CD8-positive, alpha-beta memory T cell (primary cell): ENCODE measurements around the gene PATZ1. TPM values are rescaled to one million over a fixed set of nuclear protein-coding genes. Genes with fewer than 3 reads are reported as not detected.
"Not testable (repeated sequence)": the region's sequence is repeated elsewhere in the genome, so short reads cannot be mapped to it uniquely, and the experiment has no call there.

ENCODE experiments used
- CTCF ChIA-PET: fragments of 350-600 bp; sonication (Branson Sonifier 250); formaldehyde crosslinking; loops from one replicate; lab custom pipeline; 2021; ENCODE audit warnings: antibody characterized with exemption; lab: Charles Lee
- POLR2A ChIA-PET: fragments of 350-600 bp; sonication (Branson Sonifier 250); formaldehyde crosslinking; loops from one replicate; lab custom pipeline; 2021; ENCODE audit warnings: antibody characterized with exemption; lab: Charles Lee
- DNase-seq, 5 donors: peaks; one replicate each; pipeline versions ENCODE4 v3.0.0 to v3.0.0-alpha.2; 2020 to 2022; ENCODE audit warnings: mixed read lengths in 1 of 5
- H3K27ac ChIP-seq: one replicate; pipeline ENCODE4 v1.7.0; 2013; ENCODE audit warnings: low read depth, mild to moderate bottlenecking, low read length, moderate library complexity
- H3K27me3 ChIP-seq: 2 replicates; pipeline ENCODE4 v1.7.0; 2013; ENCODE audit warnings: low read length, mild to moderate bottlenecking; ENCODE audit not compliant: insufficient read depth, poor library complexity, severe bottlenecking
- H3K36me3 ChIP-seq: 2 replicates; pipeline ENCODE4 v1.7.0; 2013; ENCODE audit warnings: mild to moderate bottlenecking, low read length, moderate library complexity; ENCODE audit not compliant: insufficient read depth
- H3K4me1 ChIP-seq: 2 replicates; pipeline ENCODE4 v1.7.0; 2013; ENCODE audit warnings: mild to moderate bottlenecking, low read length, moderate library complexity; ENCODE audit not compliant: insufficient read depth
- H3K4me3 ChIP-seq: 2 replicates; pipeline ENCODE4 v1.7.0; 2013; ENCODE audit warnings: mild to moderate bottlenecking, low read length
- H3K9me3 ChIP-seq: 2 replicates; pipeline ENCODE4 v1.7.0; 2013; ENCODE audit warnings: mild to moderate bottlenecking, low read length
- H3K27ac Mint-ChIP-seq, 8 donors: one replicate each; pipeline ENCODE4 v1.8.0; 2020 to 2021; ENCODE audit warnings: mixed read lengths in 8 of 8, mild to moderate bottlenecking in 6 of 8, inconsistent platforms in 3 of 8, moderate library complexity in 3 of 8
- H3K27me3 Mint-ChIP-seq, 2 donors: one replicate each; pipeline ENCODE4 v1.8.0; 2020 to 2021; ENCODE audit warnings: mixed read lengths in 2 of 2, mild to moderate bottlenecking in 1 of 2, moderate library complexity in 1 of 2
- H3K36me3 Mint-ChIP-seq, 3 donors: one replicate each; pipeline ENCODE4 v1.8.0; 2020 to 2021; ENCODE audit warnings: mixed read lengths in 3 of 3, inconsistent platforms in 1 of 3, mild to moderate bottlenecking in 1 of 3
- H3K4me1 Mint-ChIP-seq, 3 donors: one replicate each; pipeline ENCODE4 v1.8.0; 2020 to 2021; ENCODE audit warnings: mixed read lengths in 3 of 3, inconsistent platforms in 1 of 3, mild to moderate bottlenecking in 1 of 3
- H3K4me3 Mint-ChIP-seq, 7 donors: one replicate each; pipeline ENCODE4 v1.8.0; 2020 to 2021; ENCODE audit warnings: mixed read lengths in 7 of 7, mild to moderate bottlenecking in 6 of 7, moderate library complexity in 4 of 7, inconsistent platforms in 2 of 7
- H3K9me3 Mint-ChIP-seq, 5 donors: one replicate each; pipeline ENCODE4 v1.8.0; 2020 to 2022; ENCODE audit warnings: mixed read lengths in 5 of 5, mild to moderate bottlenecking in 3 of 5, moderate library complexity in 2 of 5, inconsistent platforms in 1 of 5
- polyA plus RNA-seq: library from polyadenylated mRNA; unstranded; fragments of 300-500 nt; fragmentation: Illumina TruSeq; gene quantifications from one replicate; pipeline ENCODE4 v1.2.3, GENCODE V29; 2021
- total RNA-seq, 2 experiments: library from RNA; stranded (reverse); gene quantifications; one replicate each; pipeline ENCODE4 v1.2.3, GENCODE V29; 2021

PATZ1 gene
- total and polyA plus RNA-seq, 3 experiments from 2014 or later: 18.1 to 35.6 (median 32.4) TPM

- H3K4me1 Mint-ChIP-seq: no peaks in the 10 kb centered on the region
- no peak for DNase-seq
- H3K27me3 Mint-ChIP-seq: peaks cover 0 to 3% of the 10 kb centered on the region in 2 donors
- no peak overlapping the region for H3K4me3 ChIP-seq
- no peaks in the 10 kb centered on the region for H3K9me3 Mint-ChIP-seq
- H3K36me3 Mint-ChIP-seq: peaks cover 0 to 1% (median 0%) of the 10 kb centered on the region in 3 donors
- no peaks in the 10 kb centered on the region for H3K4me1 ChIP-seq
- ChIA-PET POLR2A (no interaction called here), CTCF (no interaction called here)
- no peaks in the 10 kb centered on the region for H3K9me3 ChIP-seq
- H3K27ac Mint-ChIP-seq: no peak overlapping the region
- no peaks in the 10 kb centered on the region for H3K27me3 ChIP-seq
- H3K27ac ChIP-seq: no peak overlapping the region
- H3K4me3 Mint-ChIP-seq: no peak overlapping the region
- no peaks in the 10 kb centered on the region for H3K36me3 ChIP-seq
These were observed 15.6 kb upstream of the PATZ1 start for GRCh38 chr22:31361743-31362142.

GRCh38 chr22:31360029-31360428 is 13.9 kb upstream of the PATZ1 start:
- Mint-ChIP-seq H3K36me3 (peaks cover 0 to 1% (median 0%) of the 10 kb centered on the region in 3 donors), H3K4me3 (no peak overlapping the region), H3K27ac (no peak overlapping the region), H3K9me3 (no peaks in the 10 kb centered on the region), H3K27me3 (peaks cover 0 to 3% of the 10 kb centered on the region in 2 donors), H3K4me1 (no peaks in the 10 kb centered on the region)
- no peak overlapping the region for H3K4me3 ChIP-seq
- POLR2A ChIA-PET: no interaction called here
- no peaks in the 10 kb centered on the region for H3K36me3 ChIP-seq
- H3K27ac ChIP-seq: no peak overlapping the region
- DNase-seq: no peak
- no peaks in the 10 kb centered on the region for H3K9me3 ChIP-seq
- no peaks in the 10 kb centered on the region for H3K4me1 ChIP-seq
- CTCF ChIA-PET: no interaction called here
- no peaks in the 10 kb centered on the region for H3K27me3 ChIP-seq

- ChIA-PET POLR2A (interaction anchor here (0.7 kb wide), 1 partner anchor 273 kb away, joined by 3 read pairs; no protein-coding TSS in a partner anchor), CTCF (no interaction called here)
These were observed 8.4 kb upstream of the PATZ1 start for GRCh38 chr22:31354515-31354914.

GRCh38 chr22:31350410-31350863 is 4.3 kb upstream of the PATZ1 start:
- Histone ChIP-seq H3K27me3 (no peaks in the 10 kb centered on the region), H3K4me1 (peaks cover 3% of the 10 kb centered on the region), H3K36me3 (no peaks in the 10 kb centered on the region), H3K27ac (no peak overlapping the region), H3K9me3 (no peaks in the 10 kb centered on the region), H3K4me3 (no peak overlapping the region)
- Mint-ChIP-seq H3K9me3 (no peaks in the 10 kb centered on the region), H3K4me3 (peak overlapping the region in 1 of 7 donors; percentile 74), H3K4me1 (peaks cover 4 to 10% (median 4%) of the 10 kb centered on the region in 3 donors), H3K27ac (peak overlapping the region in 1 of 8 donors; percentile 77), H3K36me3 (peaks cover 0 to 2% (median 0%) of the 10 kb centered on the region in 3 donors), H3K27me3 (no peaks in the 10 kb centered on the region)
- CTCF ChIA-PET: no interaction called here
- POLR2A ChIA-PET: no interaction called here
- DNase-seq: no peak

More at GRCh38 chr22:31354515-31354914, 8.4 kb upstream of the PATZ1 start:
- Histone ChIP-seq H3K4me1 (no peaks in the 10 kb centered on the region), H3K27me3 (no peaks in the 10 kb centered on the region), H3K9me3 (no peaks in the 10 kb centered on the region), H3K4me3 (no peak overlapping the region), H3K27ac (no peak overlapping the region), H3K36me3 (no peaks in the 10 kb centered on the region)
- no peaks in the 10 kb centered on the region for H3K36me3 Mint-ChIP-seq
- no peak for DNase-seq
- H3K4me3 Mint-ChIP-seq: no peak overlapping the region
- no peaks in the 10 kb centered on the region for H3K4me1 Mint-ChIP-seq
- no peaks in the 10 kb centered on the region for H3K9me3 Mint-ChIP-seq
- H3K27me3 Mint-ChIP-seq: peaks cover 0 to 3% of the 10 kb centered on the region in 2 donors
- H3K27ac Mint-ChIP-seq: no peak overlapping the region

GRCh38 chr22:31349960-31350359 is 3.8 kb upstream of the PATZ1 start:
- Histone ChIP-seq H3K9me3 (no peaks in the 10 kb centered on the region), H3K4me3 (no peak overlapping the region), H3K4me1 (peaks cover 5% of the 10 kb centered on the region), H3K36me3 (no peaks in the 10 kb centered on the region), H3K27ac (no peak overlapping the region), H3K27me3 (no peaks in the 10 kb centered on the region)
- Mint-ChIP-seq H3K4me3 (peak overlapping the region in 2 of 7 donors; percentile 23 to 74), H3K27me3 (no peaks in the 10 kb centered on the region), H3K9me3 (no peaks in the 10 kb centered on the region), H3K27ac (peak overlapping the region in 1 of 8 donors; percentile 77), H3K4me1 (peaks cover 5 to 15% (median 6%) of the 10 kb centered on the region in 3 donors), H3K36me3 (peaks cover 0 to 6% (median 0%) of the 10 kb centered on the region in 3 donors)
- POLR2A ChIA-PET: no interaction called here
- CTCF ChIA-PET: no interaction called here
- DNase-seq: no peak

- H3K27ac Mint-ChIP-seq: peak overlapping the region in 1 of 8 donors; percentile 91
- ChIA-PET CTCF (interaction anchor here (0.8 to 1.3 kb wide), 2 partner anchors 51 to 141 kb away, joined by 3 read pairs; partner anchors contain the start of gene DRG1), POLR2A (no interaction called here)
These were observed 2.6 kb upstream of the PATZ1 start for GRCh38 chr22:31348766-31349165.

GRCh38 chr22:31348009-31348337 is 1.8 kb upstream of the PATZ1 start:
- peak overlapping the region; percentile 77 for H3K4me3 ChIP-seq
- H3K27me3 ChIP-seq, DNase-seq, H3K27ac ChIP-seq, H3K27me3 Mint-ChIP-seq, H3K9me3 Mint-ChIP-seq, H3K9me3 ChIP-seq: not testable (repeated sequence)
- H3K36me3 ChIP-seq: peaks cover 11% of the 10 kb centered on the region
- Mint-ChIP-seq H3K4me1 (peaks cover 25 to 35% (median 26%) of the 10 kb centered on the region in 3 donors), H3K27ac (peak overlapping the region in 6 of 8 donors; percentile 34 to 91 (median 64)), H3K4me3 (peak overlapping the region; percentile 80 to 94 (median 85)), H3K36me3 (peaks cover 0 to 21% (median 0%) of the 10 kb centered on the region in 3 donors)
- CTCF ChIA-PET: interaction anchor here (0.9 to 1.3 kb wide), 3 partner anchors 10 to 51 kb away, joined by 3 to 4 read pairs (median 3); partner anchors contain the start of gene DRG1
- POLR2A ChIA-PET: interaction anchor here (1.0 to 2.2 kb wide), 2 partner anchors 58 to 62 kb away, joined by 3 to 32 read pairs; no protein-coding TSS in a partner anchor
- H3K4me1 ChIP-seq: peaks cover 25% of the 10 kb centered on the region

More at GRCh38 chr22:31348766-31349165, 2.6 kb upstream of the PATZ1 start:
- Histone ChIP-seq H3K36me3 (peaks cover 5% of the 10 kb centered on the region), H3K27me3 (no peaks in the 10 kb centered on the region), H3K4me1 (peaks cover 17% of the 10 kb centered on the region), H3K9me3 (no peaks in the 10 kb centered on the region), H3K27ac (no peak overlapping the region), H3K4me3 (no peak overlapping the region)
- no peaks in the 10 kb centered on the region for H3K27me3 Mint-ChIP-seq
- peaks cover 0 to 15% (median 0%) of the 10 kb centered on the region in 3 donors for H3K36me3 Mint-ChIP-seq
- no peak for DNase-seq
- H3K9me3 Mint-ChIP-seq: no peaks in the 10 kb centered on the region
- peaks cover 17 to 27% (median 18%) of the 10 kb centered on the region in 3 donors for H3K4me1 Mint-ChIP-seq
- peak overlapping the region in 4 of 7 donors; percentile 46 to 94 (median 60) for H3K4me3 Mint-ChIP-seq

- Histone ChIP-seq H3K4me1 (peaks cover 30% of the 10 kb centered on the region), H3K27ac (peak overlapping the region; percentile 48), H3K4me3 (peak overlapping the region; percentile 77), H3K36me3 (peaks cover 17% of the 10 kb centered on the region), H3K9me3 (no peaks in the 10 kb centered on the region), H3K27me3 (no peaks in the 10 kb centered on the region)
- H3K9me3 Mint-ChIP-seq: no peaks in the 10 kb centered on the region
- peaks cover 30 to 40% (median 32%) of the 10 kb centered on the region in 3 donors for H3K4me1 Mint-ChIP-seq
- ChIA-PET CTCF (interaction anchor here (0.9 to 1.7 kb wide), 7 partner anchors 9 to 263 kb away, joined by 3 to 12 read pairs (median 3); partner anchors contain the start of genes DRG1 and PIK3IP1), POLR2A (interaction anchor here (0.6 to 2.2 kb wide), 7 partner anchors 10 to 283 kb away, joined by 3 to 32 read pairs (median 3); partner anchors contain the start of gene SFI1)
- H3K4me3 Mint-ChIP-seq: peak overlapping the region; percentile 80 to 94 (median 85)
- H3K27me3 Mint-ChIP-seq: peaks cover 0 to under 1% of the 10 kb centered on the region in 2 donors
- peak; percentile 20 to 62 (median 40) for DNase-seq
- H3K27ac Mint-ChIP-seq: peak overlapping the region; percentile 34 to 91 (median 76)
- peaks cover 0 to 26% (median 0%) of the 10 kb centered on the region in 3 donors for H3K36me3 Mint-ChIP-seq
These were observed 1.3 kb upstream of the PATZ1 start for GRCh38 chr22:31347251-31348008.
